Thoracic aorta (tissue), 2 donors: Measurements from ENCODE around the gene FCER1A. TPM values are rescaled to one million over a fixed set of nuclear protein-coding genes. Genes with fewer than 3 reads are reported as not detected.

Experiments used
- ATAC-seq: fragments of 150-250 bp; one replicate; pipeline ENCODE4 v1.8.0; 2017; ENCODE audit warnings: low read depth; ENCODE audit not compliant: insufficient number of reproducible peaks, low FRiP score
- DNase-seq: peaks from one replicate; pipeline ENCODE4 v3.0.0-alpha.2; 2020; ENCODE audit warnings: low spot score
- H3K27ac ChIP-seq, 2 donors: fragments of 200-600 bp; sonication (generic); 1 replicate in 1 of 2; 2 replicates in 1 of 2; pipeline ENCODE4 v1.5.1; 2016; ENCODE audit warnings: mild to moderate bottlenecking in 2 of 2, moderate library complexity in 2 of 2
- H3K27me3 ChIP-seq: fragments of 200-600 bp; sonication (generic); replicated peaks from 2 replicates; pipeline ENCODE4 v1.6.0; 2016; ENCODE audit warnings: mild to moderate bottlenecking; ENCODE audit not compliant: insufficient read depth
- H3K36me3 ChIP-seq: fragments of 200-600 bp; sonication (generic); one replicate; pipeline ENCODE4 v1.5.1; 2016
- H3K4me1 ChIP-seq, 2 donors: fragments of 200-600 bp; sonication (generic); 1 replicate in 1 of 2; 2 replicates in 1 of 2; pipeline versions ENCODE4 v1.5.1 to v1.6.0; 2016; ENCODE audit warnings: low read depth in 2 of 2, mild to moderate bottlenecking in 1 of 2; ENCODE audit not compliant: control insufficient read depth in 1 of 2
- H3K4me3 ChIP-seq: fragments of 200-600 bp; sonication (generic); 2 replicates; pipeline ENCODE4 v1.5.1; 2016; ENCODE audit warnings: mild to moderate bottlenecking
- H3K9me3 ChIP-seq: fragments of 200-600 bp; sonication (generic); 2 replicates; pipeline ENCODE4 v1.5.1; 2016
- CTCF ChIP-seq: fragments of 200-600 bp; sonication (generic); IDR thresholded peaks from one replicate; pipeline ENCODE4 v1.5.1; 2019; ENCODE audit warnings: antibody characterized with exemption
- total RNA-seq, 2 donors: library from RNA; depleted of rRNA; stranded (reverse); fragments of >200 nt; gene quantifications; one replicate each; pipeline versions ENCODE4 v1.1.0 to v1.2.3, GENCODE V29; 2016

Gene FCER1A
- total RNA-seq, 2 donors from 2014 or later = 2.7 to 2.8 TPM

GRCh38 chr1:159275891-159276290 lies 26.2 kb upstream of the FCER1A start:
- H3K36me3 ChIP-seq = no peaks in the 10 kb centered on the region
- H3K4me1 ChIP-seq = no peaks in the 10 kb centered on the region
- H3K27me3 ChIP-seq = no peaks in the 10 kb centered on the region
- no peak overlapping the region for H3K27ac ChIP-seq
- no peaks in the 10 kb centered on the region for H3K9me3 ChIP-seq
- H3K4me3 ChIP-seq = no peak overlapping the region
- DNase-seq (no peak), ATAC-seq (no peak)
- TF ChIP-seq CTCF = no peak

GRCh38 chr1:159279773-159280172 lies 22.4 kb upstream of the FCER1A start:
- Histone ChIP-seq H3K27me3 (no peaks in the 10 kb centered on the region), H3K36me3 (no peaks in the 10 kb centered on the region), H3K9me3 (no peaks in the 10 kb centered on the region), H3K4me1 (no peaks in the 10 kb centered on the region), H3K4me3 (no peak overlapping the region), H3K27ac (no peak overlapping the region)
- ATAC-seq = no peak
- TF ChIP-seq CTCF = no peak
- DNase-seq = no peak

- no peak for ATAC-seq
- no peak for TF ChIP-seq CTCF
- no peak overlapping the region for H3K4me3 ChIP-seq
- H3K27ac ChIP-seq = no peak overlapping the region
- DNase-seq = no peak
- H3K9me3 ChIP-seq = no peaks in the 10 kb centered on the region
- no peaks in the 10 kb centered on the region for H3K36me3 ChIP-seq
- H3K27me3 ChIP-seq = no peaks in the 10 kb centered on the region
- no peaks in the 10 kb centered on the region for H3K4me1 ChIP-seq
Measured at GRCh38 chr1:159282118-159282517, 20.0 kb upstream of the FCER1A start.

GRCh38 chr1:159289060-159289459 lies 13.1 kb upstream of the FCER1A start:
- Histone ChIP-seq H3K9me3 (no peaks in the 10 kb centered on the region), H3K27ac (no peak overlapping the region), H3K36me3 (no peaks in the 10 kb centered on the region), H3K4me1 (no peaks in the 10 kb centered on the region), H3K4me3 (no peak overlapping the region), H3K27me3 (no peaks in the 10 kb centered on the region)
- no peak for DNase-seq
- TF ChIP-seq CTCF = no peak
- ATAC-seq = no peak

GRCh38 chr1:159291424-159291823 lies 10.7 kb upstream of the FCER1A start:
- H3K4me3 ChIP-seq = no peak overlapping the region
- H3K27ac ChIP-seq = no peak overlapping the region
- no peaks in the 10 kb centered on the region for H3K9me3 ChIP-seq
- DNase-seq (no peak), ATAC-seq (no peak)
- H3K27me3 ChIP-seq = no peaks in the 10 kb centered on the region
- no peaks in the 10 kb centered on the region for H3K4me1 ChIP-seq
- no peaks in the 10 kb centered on the region for H3K36me3 ChIP-seq
- no peak for TF ChIP-seq CTCF
